SK-N-SH (cell line): ENCODE results near the gene AK4.

Source experiments
- CHD2 ChIP-seq: fragments of 150-350 bp; IDR thresholded peaks from 2 replicates; pipeline ENCODE4 v1.6.1; 2018; ENCODE audit warnings: low read length; ENCODE audit not compliant: partially characterized antibody
- EP300 ChIP-seq, 2 experiments: IDR thresholded peaks; 2 replicates each; pipeline versions ENCODE4 v1.4.0 to v1.6.1; 2012; ENCODE audit warnings: borderline replicate concordance in 1 of 2, low read depth in 1 of 2, low read length in 1 of 2
- FOXM1 ChIP-seq: IDR thresholded peaks from 2 replicates; pipeline ENCODE4 v1.4.0; 2012; ENCODE audit warnings: low read depth, mild to moderate bottlenecking
- JUND ChIP-seq: IDR thresholded peaks from 2 replicates; pipeline ENCODE4 v1.4.0; 2012
- NRF1 ChIP-seq: IDR thresholded peaks from 2 replicates; pipeline ENCODE4 v1.6.1; 2012; ENCODE audit warnings: low read depth, mild to moderate bottlenecking, low read length
- POLR2AphosphoS5 ChIP-seq: IDR thresholded peaks from 2 replicates; pipeline ENCODE4 v1.6.1; 2012; ENCODE audit warnings: low read depth, low read length
- RAD21 ChIP-seq: IDR thresholded peaks from 2 replicates; pipeline ENCODE4 v1.6.1; 2012; ENCODE audit warnings: mild to moderate bottlenecking, low read length
- RFX5 ChIP-seq: IDR thresholded peaks from 2 replicates; pipeline ENCODE4 v1.6.1; 2012; ENCODE audit warnings: mild to moderate bottlenecking, improper control_type of control experiment, low read length
- TCF12 ChIP-seq: IDR thresholded peaks from 2 replicates; pipeline ENCODE4 v1.4.0; 2012
- YY1 ChIP-seq: IDR thresholded peaks from 2 replicates; pipeline ENCODE4 v1.4.0; 2012; ENCODE audit warnings: low read depth, mild to moderate bottlenecking
- TF ChIP-seq, protein P1 (sequence below): fragments of 200-600 bp; sonication (generic); IDR thresholded peaks from 2 replicates; pipeline ENCODE4 v1.6.1; 2017; ENCODE audit warnings: antibody characterized with exemption, mild to moderate bottlenecking, moderate library complexity
- TF ChIP-seq, protein P2 (sequence below): IDR thresholded peaks from 2 replicates; pipeline ENCODE4 v1.6.1; 2012; ENCODE audit warnings: mild to moderate bottlenecking, low read depth, low read length, moderate library complexity
- TF ChIP-seq, protein P3 (sequence below): IDR thresholded peaks from 2 replicates; pipeline ENCODE4 v1.4.0; 2012; ENCODE audit warnings: low read depth

DNA sequence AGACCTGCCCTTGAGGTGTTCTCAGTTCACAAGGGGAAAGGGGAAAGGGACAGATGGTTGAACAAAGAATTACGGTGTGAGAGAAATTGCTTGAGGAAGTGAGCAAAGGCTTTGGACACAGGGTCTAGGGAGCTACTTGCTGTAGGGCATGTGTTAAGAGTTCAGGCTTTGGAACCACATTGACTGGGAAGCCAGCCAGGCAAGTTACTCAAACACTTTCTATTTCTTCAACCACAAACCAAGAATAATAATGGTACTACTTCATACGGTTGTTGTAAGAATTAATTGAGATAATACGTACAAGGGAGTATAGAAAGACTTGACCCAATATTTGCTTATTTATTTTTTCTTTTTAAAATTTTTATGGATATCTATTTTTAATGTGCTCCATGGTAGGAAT is 26.6 kb downstream of the AK4 start:
- TF ChIP-seq RAD21 (no peak), EP300 (IDR thresholded peaks at IDR 0.05; ENCODE audit: borderline replicate concordance in 1 of 2, low read depth in 1 of 2, low read length in 1 of 2) (no peak), FOXM1 (no peak), RFX5 (no peak), NRF1 (no peak), CHD2 (no peak), POLR2AphosphoS5 (no peak), JUND (no peak), TCF12 (peak; percentile 50; the same call in 1 of the 2 replicates), YY1 (no peak)
- TF ChIP-seq, protein P1, sequence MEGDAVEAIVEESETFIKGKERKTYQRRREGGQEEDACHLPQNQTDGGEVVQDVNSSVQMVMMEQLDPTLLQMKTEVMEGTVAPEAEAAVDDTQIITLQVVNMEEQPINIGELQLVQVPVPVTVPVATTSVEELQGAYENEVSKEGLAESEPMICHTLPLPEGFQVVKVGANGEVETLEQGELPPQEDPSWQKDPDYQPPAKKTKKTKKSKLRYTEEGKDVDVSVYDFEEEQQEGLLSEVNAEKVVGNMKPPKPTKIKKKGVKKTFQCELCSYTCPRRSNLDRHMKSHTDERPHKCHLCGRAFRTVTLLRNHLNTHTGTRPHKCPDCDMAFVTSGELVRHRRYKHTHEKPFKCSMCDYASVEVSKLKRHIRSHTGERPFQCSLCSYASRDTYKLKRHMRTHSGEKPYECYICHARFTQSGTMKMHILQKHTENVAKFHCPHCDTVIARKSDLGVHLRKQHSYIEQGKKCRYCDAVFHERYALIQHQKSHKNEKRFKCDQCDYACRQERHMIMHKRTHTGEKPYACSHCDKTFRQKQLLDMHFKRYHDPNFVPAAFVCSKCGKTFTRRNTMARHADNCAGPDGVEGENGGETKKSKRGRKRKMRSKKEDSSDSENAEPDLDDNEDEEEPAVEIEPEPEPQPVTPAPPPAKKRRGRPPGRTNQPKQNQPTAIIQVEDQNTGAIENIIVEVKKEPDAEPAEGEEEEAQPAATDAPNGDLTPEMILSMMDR: no peak
- TF ChIP-seq, protein P2, sequence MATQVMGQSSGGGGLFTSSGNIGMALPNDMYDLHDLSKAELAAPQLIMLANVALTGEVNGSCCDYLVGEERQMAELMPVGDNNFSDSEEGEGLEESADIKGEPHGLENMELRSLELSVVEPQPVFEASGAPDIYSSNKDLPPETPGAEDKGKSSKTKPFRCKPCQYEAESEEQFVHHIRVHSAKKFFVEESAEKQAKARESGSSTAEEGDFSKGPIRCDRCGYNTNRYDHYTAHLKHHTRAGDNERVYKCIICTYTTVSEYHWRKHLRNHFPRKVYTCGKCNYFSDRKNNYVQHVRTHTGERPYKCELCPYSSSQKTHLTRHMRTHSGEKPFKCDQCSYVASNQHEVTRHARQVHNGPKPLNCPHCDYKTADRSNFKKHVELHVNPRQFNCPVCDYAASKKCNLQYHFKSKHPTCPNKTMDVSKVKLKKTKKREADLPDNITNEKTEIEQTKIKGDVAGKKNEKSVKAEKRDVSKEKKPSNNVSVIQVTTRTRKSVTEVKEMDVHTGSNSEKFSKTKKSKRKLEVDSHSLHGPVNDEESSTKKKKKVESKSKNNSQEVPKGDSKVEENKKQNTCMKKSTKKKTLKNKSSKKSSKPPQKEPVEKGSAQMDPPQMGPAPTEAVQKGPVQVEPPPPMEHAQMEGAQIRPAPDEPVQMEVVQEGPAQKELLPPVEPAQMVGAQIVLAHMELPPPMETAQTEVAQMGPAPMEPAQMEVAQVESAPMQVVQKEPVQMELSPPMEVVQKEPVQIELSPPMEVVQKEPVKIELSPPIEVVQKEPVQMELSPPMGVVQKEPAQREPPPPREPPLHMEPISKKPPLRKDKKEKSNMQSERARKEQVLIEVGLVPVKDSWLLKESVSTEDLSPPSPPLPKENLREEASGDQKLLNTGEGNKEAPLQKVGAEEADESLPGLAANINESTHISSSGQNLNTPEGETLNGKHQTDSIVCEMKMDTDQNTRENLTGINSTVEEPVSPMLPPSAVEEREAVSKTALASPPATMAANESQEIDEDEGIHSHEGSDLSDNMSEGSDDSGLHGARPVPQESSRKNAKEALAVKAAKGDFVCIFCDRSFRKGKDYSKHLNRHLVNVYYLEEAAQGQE: no peak
- TF ChIP-seq, protein P3, sequence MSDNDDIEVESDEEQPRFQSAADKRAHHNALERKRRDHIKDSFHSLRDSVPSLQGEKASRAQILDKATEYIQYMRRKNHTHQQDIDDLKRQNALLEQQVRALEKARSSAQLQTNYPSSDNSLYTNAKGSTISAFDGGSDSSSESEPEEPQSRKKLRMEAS: no peak
